Astrocyte of the spinal cord (primary cell): ENCODE measurements around the gene TADA2B.

Source experiments
- DNase-seq: peaks from one replicate; pipeline ENCODE4 v3.0.0; 2011; ENCODE audit warnings: low read depth, low spot score
- H3K4me3 ChIP-seq: 2 replicates; pipeline ENCODE4 v1.5.1; 2011; ENCODE audit warnings: low read depth, mild to moderate bottlenecking, low read length, moderate library complexity
- CTCF ChIP-seq: IDR thresholded peaks from 2 replicates; pipeline ENCODE4 v1.5.1; 2012; ENCODE audit warnings: low read depth, mild to moderate bottlenecking, low read length, inconsistent platforms
- in situ Hi-C: cut with HindIII; loops from 2 replicates; pipeline ENCODE4 v1.10.0; 2017; ENCODE audit warnings: low sequenced_read_pairs

The TADA2B gene

GRCh38 chr4:7046971-7047370 is 3.8 kb downstream of the TADA2B start:
- no peak for DNase-seq
- in situ Hi-C loops, result no loop called here
- TF ChIP-seq CTCF, result no peak
- no peak overlapping the region for H3K4me3 ChIP-seq

- no peak overlapping the region for H3K4me3 ChIP-seq
- no peak for TF ChIP-seq CTCF
- in situ Hi-C loops, result no loop called here
- DNase-seq, result no peak
Measured at GRCh38 chr4:7048642-7049041, 5.5 kb downstream of the TADA2B start.

GRCh38 chr4:7049295-7049694 is 6.1 kb downstream of the TADA2B start:
- H3K4me3 ChIP-seq, result no peak overlapping the region
- no peak for DNase-seq
- no peak for TF ChIP-seq CTCF
- in situ Hi-C loops, result no loop called here

GRCh38 chr4:7049739-7050138 is 6.6 kb downstream of the TADA2B start:
- H3K4me3 ChIP-seq, result no peak overlapping the region
- DNase-seq, result no peak
- in situ Hi-C loops, result no loop called here
- no peak for TF ChIP-seq CTCF

- no peak for DNase-seq
- in situ Hi-C loops, result no loop called here
- no peak overlapping the region for H3K4me3 ChIP-seq
- no peak for TF ChIP-seq CTCF
Measured at GRCh38 chr4:7050481-7051143, 7.4 kb downstream of the TADA2B start.

GRCh38 chr4:7051144-7051495 is 7.9 kb downstream of the TADA2B start:
- TF ChIP-seq CTCF, result no peak
- no peak for DNase-seq
- H3K4me3 ChIP-seq, result no peak overlapping the region
- in situ Hi-C loops, result no loop called here

GRCh38 chr4:7051905-7052304 is 8.7 kb downstream of the TADA2B start:
- in situ Hi-C loops, result no loop called here
- no peak overlapping the region for H3K4me3 ChIP-seq
- DNase-seq, result no peak
- TF ChIP-seq CTCF, result no peak
